ENCODE results near the gene CERCAM.
A peak's percentile ranks its signal among the peaks of the same experiment; 100 is the strongest.

CERCAM gene

GRCh38 chr9:128397831-128398230 is 22.8 kb upstream of the CERCAM start:
- TF ChIP-seq ZNF221 (tag by site-specific recombination; IDR thresholded peaks at IDR 0.05; ENCODE audit: borderline replicate concordance): no peak
- TF ChIP-seq, protein P1, sequence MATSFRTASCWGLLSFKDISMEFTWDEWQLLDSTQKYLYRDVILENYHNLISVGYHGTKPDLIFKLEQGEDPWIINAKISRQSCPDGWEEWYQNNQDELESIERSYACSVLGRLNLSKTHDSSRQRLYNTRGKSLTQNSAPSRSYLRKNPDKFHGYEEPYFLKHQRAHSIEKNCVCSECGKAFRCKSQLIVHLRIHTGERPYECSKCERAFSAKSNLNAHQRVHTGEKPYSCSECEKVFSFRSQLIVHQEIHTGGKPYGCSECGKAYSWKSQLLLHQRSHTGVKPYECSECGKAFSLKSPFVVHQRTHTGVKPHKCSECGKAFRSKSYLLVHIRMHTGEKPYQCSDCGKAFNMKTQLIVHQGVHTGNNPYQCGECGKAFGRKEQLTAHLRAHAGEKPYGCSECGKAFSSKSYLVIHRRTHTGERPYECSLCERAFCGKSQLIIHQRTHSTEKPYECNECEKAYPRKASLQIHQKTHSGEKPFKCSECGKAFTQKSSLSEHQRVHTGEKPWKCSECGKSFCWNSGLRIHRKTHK (tag by site-specific recombination; IDR thresholded peaks at IDR 0.05): no peak
- TF ChIP-seq HIC1 (tag by site-specific recombination; IDR thresholded peaks at IDR 0.05): no peak
- no peak for TF ChIP-seq REPIN1 (tag by site-specific recombination; IDR thresholded peaks at IDR 0.05; ENCODE audit: low read depth)
- no peak for TF ChIP-seq ZNF311 (tag by site-specific recombination; IDR thresholded peaks at IDR 0.05; ENCODE audit: borderline replicate concordance)
- TF ChIP-seq ZNF776 (tag by site-specific recombination; IDR thresholded peaks at IDR 0.05; ENCODE audit: borderline replicate concordance): no peak
- TF ChIP-seq, protein P2, sequence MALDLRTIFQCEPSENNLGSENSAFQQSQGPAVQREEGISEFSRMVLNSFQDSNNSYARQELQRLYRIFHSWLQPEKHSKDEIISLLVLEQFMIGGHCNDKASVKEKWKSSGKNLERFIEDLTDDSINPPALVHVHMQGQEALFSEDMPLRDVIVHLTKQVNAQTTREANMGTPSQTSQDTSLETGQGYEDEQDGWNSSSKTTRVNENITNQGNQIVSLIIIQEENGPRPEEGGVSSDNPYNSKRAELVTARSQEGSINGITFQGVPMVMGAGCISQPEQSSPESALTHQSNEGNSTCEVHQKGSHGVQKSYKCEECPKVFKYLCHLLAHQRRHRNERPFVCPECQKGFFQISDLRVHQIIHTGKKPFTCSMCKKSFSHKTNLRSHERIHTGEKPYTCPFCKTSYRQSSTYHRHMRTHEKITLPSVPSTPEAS (tag by site-specific recombination; IDR thresholded peaks at IDR 0.05): peak; percentile 70; the same call in 1 of the 2 replicates

GRCh38 chr9:128399861-128400260 is 20.8 kb upstream of the CERCAM start:
- CTCF ChIA-PET: interaction anchor here (0.7 kb wide), 1 partner anchor 411 kb away, joined by 3 read pairs; no protein-coding TSS in a partner anchor
- TF ChIP-seq ZNF768 (tag by site-specific recombination; IDR thresholded peaks at IDR 0.05): no peak
- TF ChIP-seq, protein P3, sequence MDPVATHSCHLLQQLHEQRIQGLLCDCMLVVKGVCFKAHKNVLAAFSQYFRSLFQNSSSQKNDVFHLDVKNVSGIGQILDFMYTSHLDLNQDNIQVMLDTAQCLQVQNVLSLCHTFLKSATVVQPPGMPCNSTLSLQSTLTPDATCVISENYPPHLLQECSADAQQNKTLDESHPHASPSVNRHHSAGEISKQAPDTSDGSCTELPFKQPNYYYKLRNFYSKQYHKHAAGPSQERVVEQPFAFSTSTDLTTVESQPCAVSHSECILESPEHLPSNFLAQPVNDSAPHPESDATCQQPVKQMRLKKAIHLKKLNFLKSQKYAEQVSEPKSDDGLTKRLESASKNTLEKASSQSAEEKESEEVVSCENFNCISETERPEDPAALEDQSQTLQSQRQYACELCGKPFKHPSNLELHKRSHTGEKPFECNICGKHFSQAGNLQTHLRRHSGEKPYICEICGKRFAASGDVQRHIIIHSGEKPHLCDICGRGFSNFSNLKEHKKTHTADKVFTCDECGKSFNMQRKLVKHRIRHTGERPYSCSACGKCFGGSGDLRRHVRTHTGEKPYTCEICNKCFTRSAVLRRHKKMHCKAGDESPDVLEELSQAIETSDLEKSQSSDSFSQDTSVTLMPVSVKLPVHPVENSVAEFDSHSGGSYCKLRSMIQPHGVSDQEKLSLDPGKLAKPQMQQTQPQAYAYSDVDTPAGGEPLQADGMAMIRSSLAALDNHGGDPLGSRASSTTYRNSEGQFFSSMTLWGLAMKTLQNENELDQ (tag by site-specific recombination; IDR thresholded peaks at IDR 0.05; ENCODE audit: low read depth): no peak
- no peak for TF ChIP-seq ZNF324 (tag by site-specific recombination; IDR thresholded peaks at IDR 0.05)
- no peak for TF ChIP-seq ZNF274 (IDR thresholded peaks at IDR 0.05; ENCODE audit: low read length)
- no peak for TF ChIP-seq ZNF274 (tag by site-specific recombination; IDR thresholded peaks at IDR 0.05; ENCODE audit: borderline replicate concordance)
- no peak for TF ChIP-seq KLF9 (tag by site-specific recombination; IDR thresholded peaks at IDR 0.05; ENCODE audit: low read depth)
- TF ChIP-seq, protein P4, sequence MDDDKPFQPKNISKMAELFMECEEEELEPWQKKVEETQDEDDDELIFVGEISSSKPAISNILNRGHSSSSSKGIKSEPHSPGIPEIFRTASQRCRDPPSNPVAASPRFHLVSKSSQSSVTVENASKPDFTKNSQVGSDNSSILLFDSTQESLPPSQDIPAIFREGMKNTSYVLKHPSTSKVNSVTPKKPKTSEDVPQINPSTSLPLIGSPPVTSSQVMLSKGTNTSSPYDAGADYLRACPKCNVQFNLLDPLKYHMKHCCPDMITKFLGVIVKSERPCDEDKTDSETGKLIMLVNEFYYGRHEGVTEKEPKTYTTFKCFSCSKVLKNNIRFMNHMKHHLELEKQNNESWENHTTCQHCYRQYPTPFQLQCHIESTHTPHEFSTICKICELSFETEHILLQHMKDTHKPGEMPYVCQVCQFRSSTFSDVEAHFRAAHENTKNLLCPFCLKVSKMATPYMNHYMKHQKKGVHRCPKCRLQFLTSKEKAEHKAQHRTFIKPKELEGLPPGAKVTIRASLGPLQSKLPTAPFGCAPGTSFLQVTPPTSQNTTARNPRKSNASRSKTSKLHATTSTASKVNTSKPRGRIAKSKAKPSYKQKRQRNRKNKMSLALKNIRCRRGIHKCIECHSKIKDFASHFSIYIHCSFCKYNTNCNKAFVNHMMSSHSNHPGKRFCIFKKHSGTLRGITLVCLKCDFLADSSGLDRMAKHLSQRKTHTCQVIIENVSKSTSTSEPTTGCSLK (tag by site-specific recombination; IDR thresholded peaks at IDR 0.05): no peak
- no peak for TF ChIP-seq ZNF148 (tag by site-specific recombination; IDR thresholded peaks at IDR 0.05; ENCODE audit: borderline replicate concordance)
- no peak for TF ChIP-seq ZNF830 (tag by site-specific recombination; IDR thresholded peaks at IDR 0.05; ENCODE audit: low read depth)
- TF ChIP-seq ZNF629 (tag by site-specific recombination; IDR thresholded peaks at IDR 0.05): no peak
- TF ChIP-seq ZNF521 (tag by site-specific recombination; IDR thresholded peaks at IDR 0.05): no peak
- no peak for TF ChIP-seq ZNF16 (tag by site-specific recombination; IDR thresholded peaks at IDR 0.05; ENCODE audit: low read depth)
- no peak for TF ChIP-seq YY1 (tag by site-specific recombination; IDR thresholded peaks at IDR 0.05)

More at GRCh38 chr9:128397831-128398230, 22.8 kb upstream of the CERCAM start:
- Histone ChIP-seq H3K4me1 (ENCODE audit: control insufficient read depth, insufficient read depth, low read length) (no peaks in the 10 kb centered on the region), H3K36me3 (ENCODE audit: control insufficient read depth in 2 of 2, insufficient read depth in 1 of 2, low read length in 2 of 2) (no peaks in the 10 kb centered on the region), H3K27ac (ENCODE audit: extremely low read depth, low read depth, low read length) (no peak overlapping the region), H3K4me3 (ENCODE audit: low read depth, low read length) (no peak overlapping the region), H3K9me3 (ENCODE audit: control insufficient read depth, insufficient read depth, low read depth, low read length) (no peaks in the 10 kb centered on the region)
- ChIA-PET POLR2A (interaction anchor here (1.8 kb wide), 1 partner anchor 26 kb away, joined by 4 read pairs; the partner anchor contains the start of gene URM1), CTCF (interaction anchor here (0.9 to 1.0 kb wide), 2 partner anchors 23 to 35 kb away, joined by 3 read pairs; partner anchors contain the start of gene CERCAM)

More at GRCh38 chr9:128399861-128400260, 20.8 kb upstream of the CERCAM start:
- Histone ChIP-seq H3K4me1 (ENCODE audit: control insufficient read depth, insufficient read depth, low read length) (no peaks in the 10 kb centered on the region), H3K27ac (ENCODE audit: extremely low read depth, low read depth, low read length) (no peak overlapping the region), H3K9me3 (ENCODE audit: control insufficient read depth, insufficient read depth, low read depth, low read length) (no peaks in the 10 kb centered on the region), H3K36me3 (ENCODE audit: control insufficient read depth in 2 of 2, insufficient read depth in 1 of 2, low read length in 2 of 2) (no peaks in the 10 kb centered on the region), H3K4me3 (ENCODE audit: low read depth, low read length) (no peak overlapping the region)
- POLR2A ChIA-PET: interaction anchor here (0.6 kb wide), 1 partner anchor 53 kb away, joined by 4 read pairs; no protein-coding TSS in a partner anchor

Data from HEK293 (cell line).